ENCODE results near the gene PCSK1.

DNA sequence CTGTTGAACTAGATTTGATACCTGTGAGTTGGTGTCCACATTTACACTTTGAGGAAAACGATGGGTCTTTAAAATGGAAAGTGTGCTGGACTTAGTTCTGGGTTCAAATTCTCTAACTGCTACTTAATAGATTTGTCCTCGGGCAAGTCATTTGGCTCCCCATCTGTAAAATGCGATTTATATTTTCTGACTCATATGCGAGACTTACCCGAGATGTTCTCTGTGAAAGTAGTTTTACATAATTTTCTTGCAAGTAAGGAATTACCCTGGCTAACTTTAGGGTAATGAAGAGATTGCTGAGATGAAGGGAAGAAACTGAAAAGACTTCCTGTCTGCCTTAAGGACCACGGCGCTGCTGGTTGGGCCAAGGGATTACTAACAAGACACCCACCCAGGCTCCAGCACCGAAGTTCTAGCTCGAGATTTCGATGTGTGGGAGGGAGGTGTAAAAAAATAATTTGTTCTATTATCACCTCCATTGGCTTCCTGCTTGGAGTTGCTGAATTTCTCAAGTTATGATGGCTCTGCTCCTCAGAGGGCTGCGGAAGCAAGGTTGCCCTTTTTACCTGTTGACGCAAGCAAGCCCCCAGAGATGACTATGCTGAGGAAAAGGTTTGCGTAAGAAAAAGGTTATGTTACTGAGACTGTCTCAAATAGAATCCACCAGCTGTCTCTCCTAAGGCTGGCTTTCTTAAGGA is 24.1 kb downstream of the PCSK1 start:
- TF ChIP-seq CTCF (IDR thresholded peaks at IDR 0.05) (no peak), POLR2AphosphoS5 (IDR thresholded peaks at IDR 0.05; ENCODE audit: low read depth, low read length) (no peak), REST (IDR thresholded peaks at IDR 0.05; ENCODE audit: insufficient read depth in 1 of 2, low read depth in 2 of 2, low read length in 1 of 2) (no peak)

All from Panc1 (cell line).